HL-60 (cell line): ENCODE measurements around the gene CES3.
A peak's percentile ranks its signal among the peaks of the same experiment; 100 is the strongest.

Experiments
- DNase-seq, 2 experiments: peaks; one replicate each; pipeline ENCODE4 v3.0.0-alpha.2; 2010 to 2020; ENCODE audit warnings: low read depth in 1 of 2, low spot score in 1 of 2
- H3K27ac ChIP-seq: fragments of 250-450 bp; sonication (Bioruptor Pico); replicated peaks from 2 replicates; pipeline ENCODE4 v1.5.1; 2020; ENCODE audit warnings: mild to moderate bottlenecking, moderate library complexity
- H3K27me3 ChIP-seq: fragments of 250-450 bp; sonication (Bioruptor Pico); 2 replicates; pipeline ENCODE4 v1.5.1; 2021; ENCODE audit warnings: mild to moderate bottlenecking, moderate library complexity; ENCODE audit not compliant: insufficient read depth, poor library complexity, severe bottlenecking
- H3K4me3 ChIP-seq: replicated peaks from 2 replicates; pipeline ENCODE4 v1.5.1; 2011; ENCODE audit warnings: mild to moderate bottlenecking, control low read depth, low read length; ENCODE audit not compliant: insufficient read depth
- GABPA ChIP-seq: IDR thresholded peaks from 2 replicates; pipeline ENCODE4 v1.6.1; 2012; ENCODE audit warnings: low read depth
- POLR2AphosphoS5 ChIP-seq: IDR thresholded peaks from 2 replicates; pipeline ENCODE4 v1.6.1; 2012; ENCODE audit warnings: low read depth
- SPI1 ChIP-seq: IDR thresholded peaks from 2 replicates; pipeline ENCODE4 v1.6.1; 2012; ENCODE audit warnings: low read depth, mild to moderate bottlenecking, borderline replicate concordance
- TF ChIP-seq, protein P1 (sequence below): IDR thresholded peaks from 2 replicates; pipeline ENCODE4 v1.6.1; 2012; ENCODE audit warnings: low read depth; ENCODE audit not compliant: insufficient replicate concordance
- TF ChIP-seq, protein P2 (sequence below): IDR thresholded peaks from one replicate; pipeline ENCODE4 v1.5.1; 2011; ENCODE audit warnings: low read length, control low read depth, inconsistent platforms; ENCODE audit not compliant: insufficient read depth

CES3 gene

DNA sequence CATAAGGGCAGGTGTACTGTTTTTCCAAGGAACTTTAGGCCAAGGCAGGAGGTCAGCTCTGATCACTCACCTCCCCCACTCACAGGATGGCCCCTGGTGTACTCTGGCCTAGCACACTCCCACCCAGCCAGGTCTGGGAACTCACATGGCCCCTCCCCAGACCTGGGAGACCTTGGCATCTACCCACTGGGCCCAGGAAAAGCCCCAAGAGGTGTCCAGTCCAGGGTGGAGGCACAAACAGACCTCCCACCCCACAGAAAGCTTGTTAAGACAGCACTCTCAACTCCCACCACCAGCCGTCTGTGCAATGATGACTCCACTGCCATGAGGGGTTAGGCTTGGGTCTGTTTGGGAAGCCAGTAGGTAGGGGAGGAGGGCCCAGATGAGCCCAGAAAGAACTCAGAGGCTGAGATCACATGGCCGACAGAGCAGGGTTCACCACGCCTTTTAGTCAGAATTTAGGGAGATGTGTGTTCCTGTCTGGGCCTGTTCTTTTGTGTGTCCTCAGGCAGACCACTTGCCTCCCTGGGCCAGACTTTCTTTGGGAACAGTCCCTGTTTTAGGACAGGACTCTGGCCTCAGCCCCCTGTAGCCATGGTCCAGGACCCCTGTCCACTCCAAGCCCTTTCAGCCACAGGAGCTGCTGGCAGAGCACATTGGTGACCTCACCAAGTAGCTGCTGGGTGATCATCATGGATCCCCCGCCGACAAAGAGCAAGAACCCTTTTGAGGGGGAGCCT, 55.8 kb downstream of the CES3 start:
- TF ChIP-seq POLR2AphosphoS5, result no peak
- TF ChIP-seq, protein P1, sequence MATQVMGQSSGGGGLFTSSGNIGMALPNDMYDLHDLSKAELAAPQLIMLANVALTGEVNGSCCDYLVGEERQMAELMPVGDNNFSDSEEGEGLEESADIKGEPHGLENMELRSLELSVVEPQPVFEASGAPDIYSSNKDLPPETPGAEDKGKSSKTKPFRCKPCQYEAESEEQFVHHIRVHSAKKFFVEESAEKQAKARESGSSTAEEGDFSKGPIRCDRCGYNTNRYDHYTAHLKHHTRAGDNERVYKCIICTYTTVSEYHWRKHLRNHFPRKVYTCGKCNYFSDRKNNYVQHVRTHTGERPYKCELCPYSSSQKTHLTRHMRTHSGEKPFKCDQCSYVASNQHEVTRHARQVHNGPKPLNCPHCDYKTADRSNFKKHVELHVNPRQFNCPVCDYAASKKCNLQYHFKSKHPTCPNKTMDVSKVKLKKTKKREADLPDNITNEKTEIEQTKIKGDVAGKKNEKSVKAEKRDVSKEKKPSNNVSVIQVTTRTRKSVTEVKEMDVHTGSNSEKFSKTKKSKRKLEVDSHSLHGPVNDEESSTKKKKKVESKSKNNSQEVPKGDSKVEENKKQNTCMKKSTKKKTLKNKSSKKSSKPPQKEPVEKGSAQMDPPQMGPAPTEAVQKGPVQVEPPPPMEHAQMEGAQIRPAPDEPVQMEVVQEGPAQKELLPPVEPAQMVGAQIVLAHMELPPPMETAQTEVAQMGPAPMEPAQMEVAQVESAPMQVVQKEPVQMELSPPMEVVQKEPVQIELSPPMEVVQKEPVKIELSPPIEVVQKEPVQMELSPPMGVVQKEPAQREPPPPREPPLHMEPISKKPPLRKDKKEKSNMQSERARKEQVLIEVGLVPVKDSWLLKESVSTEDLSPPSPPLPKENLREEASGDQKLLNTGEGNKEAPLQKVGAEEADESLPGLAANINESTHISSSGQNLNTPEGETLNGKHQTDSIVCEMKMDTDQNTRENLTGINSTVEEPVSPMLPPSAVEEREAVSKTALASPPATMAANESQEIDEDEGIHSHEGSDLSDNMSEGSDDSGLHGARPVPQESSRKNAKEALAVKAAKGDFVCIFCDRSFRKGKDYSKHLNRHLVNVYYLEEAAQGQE, result no peak
- no peak for TF ChIP-seq SPI1
- no peak for TF ChIP-seq GABPA
- TF ChIP-seq, protein P2, sequence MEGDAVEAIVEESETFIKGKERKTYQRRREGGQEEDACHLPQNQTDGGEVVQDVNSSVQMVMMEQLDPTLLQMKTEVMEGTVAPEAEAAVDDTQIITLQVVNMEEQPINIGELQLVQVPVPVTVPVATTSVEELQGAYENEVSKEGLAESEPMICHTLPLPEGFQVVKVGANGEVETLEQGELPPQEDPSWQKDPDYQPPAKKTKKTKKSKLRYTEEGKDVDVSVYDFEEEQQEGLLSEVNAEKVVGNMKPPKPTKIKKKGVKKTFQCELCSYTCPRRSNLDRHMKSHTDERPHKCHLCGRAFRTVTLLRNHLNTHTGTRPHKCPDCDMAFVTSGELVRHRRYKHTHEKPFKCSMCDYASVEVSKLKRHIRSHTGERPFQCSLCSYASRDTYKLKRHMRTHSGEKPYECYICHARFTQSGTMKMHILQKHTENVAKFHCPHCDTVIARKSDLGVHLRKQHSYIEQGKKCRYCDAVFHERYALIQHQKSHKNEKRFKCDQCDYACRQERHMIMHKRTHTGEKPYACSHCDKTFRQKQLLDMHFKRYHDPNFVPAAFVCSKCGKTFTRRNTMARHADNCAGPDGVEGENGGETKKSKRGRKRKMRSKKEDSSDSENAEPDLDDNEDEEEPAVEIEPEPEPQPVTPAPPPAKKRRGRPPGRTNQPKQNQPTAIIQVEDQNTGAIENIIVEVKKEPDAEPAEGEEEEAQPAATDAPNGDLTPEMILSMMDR, result no peak
- DNase-seq, result no peak
- Histone ChIP-seq H3K27ac (no peak overlapping the region), H3K4me3 (no peak overlapping the region), H3K27me3 (peaks cover 13% of the 10 kb centered on the region)

DNA sequence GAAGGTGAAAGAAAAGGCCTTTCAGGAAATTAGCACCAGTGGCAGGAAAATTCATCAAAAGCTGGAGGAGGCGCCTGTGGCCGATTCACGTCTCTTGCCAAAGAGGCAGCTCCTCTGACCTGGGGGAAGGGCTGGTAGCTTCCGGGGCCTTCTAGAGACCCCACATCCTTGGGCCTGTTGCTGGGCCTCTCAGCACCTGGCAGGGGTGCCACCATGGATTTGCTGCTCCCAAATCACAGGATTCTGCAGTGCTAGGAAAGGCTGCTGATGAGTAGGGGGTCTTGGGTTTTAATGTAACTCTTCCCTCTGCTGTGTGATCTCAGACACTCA, 56.3 kb downstream of the CES3 start:
- H3K27me3 ChIP-seq, result peaks cover 13% of the 10 kb centered on the region

DNA sequence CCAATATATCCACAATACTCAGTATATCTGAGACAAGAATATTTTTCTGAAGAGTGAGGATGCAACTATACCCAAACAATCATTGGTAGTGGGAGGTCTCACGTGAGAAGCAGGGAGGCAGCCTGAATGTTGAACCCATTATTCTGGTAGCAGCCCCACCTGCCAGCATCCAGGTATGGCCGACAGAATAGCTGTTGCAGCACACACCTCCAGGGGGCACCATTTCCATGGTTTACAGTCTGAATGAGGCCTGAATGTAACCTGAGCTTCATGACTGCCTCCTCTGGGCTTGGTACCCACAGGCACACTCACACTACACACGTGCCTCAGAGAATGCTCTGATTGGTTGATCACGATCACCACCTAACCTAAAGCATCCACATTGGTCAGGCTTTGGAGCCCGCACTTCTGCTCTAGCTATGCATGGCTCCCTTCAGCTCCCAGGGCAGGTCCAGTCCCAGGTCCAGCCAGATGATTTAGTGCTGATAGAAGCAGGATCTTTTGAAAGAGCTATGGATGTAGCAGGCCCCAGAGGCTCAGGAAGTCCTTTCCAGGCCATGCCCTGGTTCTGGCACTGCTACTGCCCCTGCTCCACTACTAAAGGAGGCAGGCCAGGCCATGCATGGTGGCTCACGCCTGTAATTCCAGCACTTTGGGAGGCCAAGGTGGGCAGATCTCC, 56.9 kb downstream of the CES3 start:
- Histone ChIP-seq H3K27me3 (peaks cover 13% of the 10 kb centered on the region), H3K4me3 (no peak overlapping the region), H3K27ac (no peak overlapping the region)
- TF ChIP-seq, protein P2, result peak; percentile 75
- no peak for TF ChIP-seq GABPA
- peak; percentile 74 to 85 for DNase-seq

More for the DNA sequence above, 56.3 kb downstream of the CES3 start:
- Histone ChIP-seq H3K4me3 (no peak overlapping the region), H3K27ac (no peak overlapping the region)
- DNase-seq, result no peak
- TF ChIP-seq SPI1 (no peak), GABPA (no peak)
- TF ChIP-seq, protein P1, result no peak
- TF ChIP-seq, protein P2, result no peak
